ENCODE results near the gene GLIS2.

DNA sequence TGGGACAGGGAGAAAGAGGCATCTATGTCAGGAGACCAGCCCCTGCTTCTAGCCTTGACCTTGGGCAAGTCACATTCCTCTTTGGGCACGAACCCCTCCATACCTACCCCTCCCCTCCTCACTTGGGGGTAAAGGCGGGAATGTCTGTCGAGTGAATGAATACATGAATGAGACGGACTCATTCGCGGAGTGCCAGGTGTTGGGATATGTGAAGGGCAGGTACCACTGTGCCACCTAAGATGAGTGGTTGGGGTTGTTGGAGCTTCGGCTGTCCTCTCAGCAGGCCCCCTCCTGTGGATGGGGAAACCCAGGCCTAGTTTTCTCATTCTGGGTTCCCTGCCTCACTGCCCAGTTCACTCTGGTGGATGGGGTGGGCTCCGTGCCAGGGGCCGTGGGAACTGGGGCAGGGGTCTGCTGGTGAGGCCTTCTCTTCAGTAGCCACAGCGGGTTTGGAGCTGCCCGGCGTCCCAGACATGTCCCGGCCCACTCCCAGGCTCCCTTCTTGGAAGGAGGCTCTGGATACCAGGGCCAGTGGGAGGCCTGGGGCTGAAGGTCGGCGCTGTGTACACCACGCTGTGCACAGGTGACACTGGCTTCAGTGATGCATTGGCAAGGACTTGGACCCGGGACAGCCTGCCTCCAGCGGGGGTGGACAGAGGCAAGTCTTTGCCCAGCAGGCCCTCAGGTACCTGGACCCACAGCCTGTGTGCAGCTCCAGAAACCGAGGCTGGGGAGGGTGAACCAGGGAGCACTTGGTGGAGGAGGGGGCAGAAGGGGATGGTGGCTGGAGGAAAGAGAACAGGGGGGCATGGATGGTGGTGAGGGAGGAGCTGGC, 5.6 kb downstream of the GLIS2 start:
- TF ChIP-seq, protein P1, sequence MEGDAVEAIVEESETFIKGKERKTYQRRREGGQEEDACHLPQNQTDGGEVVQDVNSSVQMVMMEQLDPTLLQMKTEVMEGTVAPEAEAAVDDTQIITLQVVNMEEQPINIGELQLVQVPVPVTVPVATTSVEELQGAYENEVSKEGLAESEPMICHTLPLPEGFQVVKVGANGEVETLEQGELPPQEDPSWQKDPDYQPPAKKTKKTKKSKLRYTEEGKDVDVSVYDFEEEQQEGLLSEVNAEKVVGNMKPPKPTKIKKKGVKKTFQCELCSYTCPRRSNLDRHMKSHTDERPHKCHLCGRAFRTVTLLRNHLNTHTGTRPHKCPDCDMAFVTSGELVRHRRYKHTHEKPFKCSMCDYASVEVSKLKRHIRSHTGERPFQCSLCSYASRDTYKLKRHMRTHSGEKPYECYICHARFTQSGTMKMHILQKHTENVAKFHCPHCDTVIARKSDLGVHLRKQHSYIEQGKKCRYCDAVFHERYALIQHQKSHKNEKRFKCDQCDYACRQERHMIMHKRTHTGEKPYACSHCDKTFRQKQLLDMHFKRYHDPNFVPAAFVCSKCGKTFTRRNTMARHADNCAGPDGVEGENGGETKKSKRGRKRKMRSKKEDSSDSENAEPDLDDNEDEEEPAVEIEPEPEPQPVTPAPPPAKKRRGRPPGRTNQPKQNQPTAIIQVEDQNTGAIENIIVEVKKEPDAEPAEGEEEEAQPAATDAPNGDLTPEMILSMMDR (IDR thresholded peaks at IDR 0.05) = no peak
- no peak for TF ChIP-seq POLR2A (IDR thresholded peaks at IDR 0.05)

Data from vagina (tissue), 2 donors.